Mucosa of rectum (tissue), 2 donors: ENCODE results near the gene RAMP3.

Source experiments
- H3K27ac ChIP-seq, 2 donors: one replicate each; pipeline ENCODE4 v1.7.0; 2013; ENCODE audit warnings: inconsistent platforms in 2 of 2, low read depth in 2 of 2, low read length in 2 of 2
- H3K27me3 ChIP-seq, 2 donors: one replicate each; pipeline ENCODE4 v1.7.0; 2013; ENCODE audit warnings: low read length in 2 of 2; ENCODE audit not compliant: control insufficient read depth in 2 of 2, insufficient read depth in 2 of 2
- H3K36me3 ChIP-seq, 2 donors: one replicate each; pipeline ENCODE4 v1.7.0; 2013; ENCODE audit warnings: low read length in 2 of 2; ENCODE audit not compliant: control insufficient read depth in 2 of 2, insufficient read depth in 2 of 2
- H3K4me1 ChIP-seq, 2 donors: one replicate each; pipeline ENCODE4 v1.7.0; 2013; ENCODE audit warnings: low read length in 2 of 2, mild to moderate bottlenecking in 1 of 2; ENCODE audit not compliant: control insufficient read depth in 2 of 2, insufficient read depth in 2 of 2
- H3K4me3 ChIP-seq, 2 donors: one replicate each; pipeline ENCODE4 v1.7.0; 2013; ENCODE audit warnings: low read length in 2 of 2
- H3K9ac ChIP-seq, 2 donors: one replicate each; pipeline ENCODE4 v1.7.0; 2013; ENCODE audit warnings: low read length in 2 of 2, low read depth in 1 of 2, mild to moderate bottlenecking in 1 of 2
- H3K9me3 ChIP-seq, 2 donors: one replicate each; pipeline ENCODE4 v1.7.0; 2013; ENCODE audit warnings: low read length in 2 of 2; ENCODE audit not compliant: control insufficient read depth in 2 of 2
- donor health status: healthy.
- donor health status: Normal muscosa, but diverticular disease.

The RAMP3 gene

GRCh38 chr7:45131891-45132290, 25.7 kb upstream of the RAMP3 start:
- H3K9ac ChIP-seq, result no peak overlapping the region
- no peaks in the 10 kb centered on the region for H3K36me3 ChIP-seq
- no peak overlapping the region for H3K4me3 ChIP-seq

GRCh38 chr7:45132708-45133320, 24.8 kb upstream of the RAMP3 start:
- H3K9ac ChIP-seq, result no peak overlapping the region
- no peaks in the 10 kb centered on the region for H3K27me3 ChIP-seq
- H3K36me3 ChIP-seq, result no peaks in the 10 kb centered on the region
- H3K9me3 ChIP-seq, result no peaks in the 10 kb centered on the region
- no peak overlapping the region for H3K27ac ChIP-seq
- H3K4me1 ChIP-seq, result no peaks in the 10 kb centered on the region
- no peak overlapping the region for H3K4me3 ChIP-seq

More at GRCh38 chr7:45131891-45132290, 25.7 kb upstream of the RAMP3 start:
- Histone ChIP-seq H3K27ac (no peak overlapping the region), H3K4me1 (no peaks in the 10 kb centered on the region), H3K9me3 (no peaks in the 10 kb centered on the region), H3K27me3 (no peaks in the 10 kb centered on the region)

GRCh38 chr7:45133352-45133751, 24.2 kb upstream of the RAMP3 start:
- Histone ChIP-seq H3K9ac (no peak overlapping the region), H3K36me3 (no peaks in the 10 kb centered on the region), H3K27ac (no peak overlapping the region), H3K9me3 (no peaks in the 10 kb centered on the region), H3K4me3 (no peak overlapping the region), H3K4me1 (no peaks in the 10 kb centered on the region), H3K27me3 (no peaks in the 10 kb centered on the region)

GRCh38 chr7:45133877-45134276, 23.7 kb upstream of the RAMP3 start:
- no peak overlapping the region for H3K4me3 ChIP-seq
- no peak overlapping the region for H3K9ac ChIP-seq
- no peaks in the 10 kb centered on the region for H3K9me3 ChIP-seq
- no peaks in the 10 kb centered on the region for H3K27me3 ChIP-seq
- H3K36me3 ChIP-seq, result no peaks in the 10 kb centered on the region
- no peak overlapping the region for H3K27ac ChIP-seq
- H3K4me1 ChIP-seq, result no peaks in the 10 kb centered on the region

GRCh38 chr7:45136106-45137060, 21.2 kb upstream of the RAMP3 start:
- H3K27ac ChIP-seq, result no peak overlapping the region
- no peak overlapping the region for H3K9ac ChIP-seq
- H3K9me3 ChIP-seq, result no peaks in the 10 kb centered on the region
- H3K27me3 ChIP-seq, result no peaks in the 10 kb centered on the region
- no peak overlapping the region for H3K4me3 ChIP-seq
- no peaks in the 10 kb centered on the region for H3K36me3 ChIP-seq
- no peaks in the 10 kb centered on the region for H3K4me1 ChIP-seq

- Histone ChIP-seq H3K9ac (no peak overlapping the region), H3K36me3 (no peaks in the 10 kb centered on the region), H3K4me1 (no peaks in the 10 kb centered on the region), H3K4me3 (no peak overlapping the region), H3K27me3 (no peaks in the 10 kb centered on the region), H3K9me3 (no peaks in the 10 kb centered on the region), H3K27ac (no peak overlapping the region)
These were observed 18.9 kb upstream of the RAMP3 start for GRCh38 chr7:45138433-45139267.

- Histone ChIP-seq H3K9me3 (no peaks in the 10 kb centered on the region), H3K27ac (no peak overlapping the region), H3K4me3 (no peak overlapping the region), H3K4me1 (no peaks in the 10 kb centered on the region), H3K36me3 (no peaks in the 10 kb centered on the region), H3K27me3 (no peaks in the 10 kb centered on the region), H3K9ac (no peak overlapping the region)
These were observed 16.8 kb upstream of the RAMP3 start for GRCh38 chr7:45140827-45141226.

- H3K27me3 ChIP-seq, result no peaks in the 10 kb centered on the region
- no peak overlapping the region for H3K9ac ChIP-seq
These were observed 14.0 kb upstream of the RAMP3 start for GRCh38 chr7:45143616-45144015.

GRCh38 chr7:45145881-45146280, 11.7 kb upstream of the RAMP3 start:
- H3K27me3 ChIP-seq, result peaks cover 0 to 3% of the 10 kb centered on the region in 2 donors
- H3K4me1 ChIP-seq, result no peaks in the 10 kb centered on the region
- H3K9ac ChIP-seq, result no peak overlapping the region
- H3K4me3 ChIP-seq, result no peak overlapping the region
- H3K36me3 ChIP-seq, result no peaks in the 10 kb centered on the region
- no peaks in the 10 kb centered on the region for H3K9me3 ChIP-seq
- H3K27ac ChIP-seq, result no peak overlapping the region

More at GRCh38 chr7:45143616-45144015, 14.0 kb upstream of the RAMP3 start:
- Histone ChIP-seq H3K27ac (no peak overlapping the region), H3K36me3 (no peaks in the 10 kb centered on the region), H3K4me3 (no peak overlapping the region), H3K9me3 (no peaks in the 10 kb centered on the region), H3K4me1 (no peaks in the 10 kb centered on the region)
